ENCODE results near the gene HRAS.

HRAS gene

GRCh38 chr11:495537-495931 lies 39.8 kb downstream of the HRAS start:
- Histone ChIP-seq H3K9ac (ENCODE audit: low read length) (no peak overlapping the region), H3K4me3 (ENCODE audit: low read length) (no peak overlapping the region), H3K27me3 (ENCODE audit: control insufficient read depth, insufficient read depth, low read length) (no peaks in the 10 kb centered on the region), H3K4me1 (ENCODE audit: control insufficient read depth, insufficient read depth, low read length) (no peaks in the 10 kb centered on the region), H3K36me3 (ENCODE audit: control insufficient read depth, insufficient read depth, low read length) (peaks cover 36% of the 10 kb centered on the region), H3K27ac (ENCODE audit: low read depth, low read length) (no peak overlapping the region)

- Histone ChIP-seq H3K36me3 (ENCODE audit: control insufficient read depth, insufficient read depth, low read length) (peaks cover 30% of the 10 kb centered on the region), H3K4me1 (ENCODE audit: control insufficient read depth, insufficient read depth, low read length) (no peaks in the 10 kb centered on the region), H3K27me3 (ENCODE audit: control insufficient read depth, insufficient read depth, low read length) (no peaks in the 10 kb centered on the region), H3K4me3 (ENCODE audit: low read length) (no peak overlapping the region), H3K9ac (ENCODE audit: low read length) (no peak overlapping the region), H3K27ac (ENCODE audit: low read depth, low read length) (no peak overlapping the region)
Observed at GRCh38 chr11:494761-495536, 40.4 kb downstream of the HRAS start.

GRCh38 chr11:492427-493226 lies 42.7 kb downstream of the HRAS start:
- H3K36me3 ChIP-seq (ENCODE audit: control insufficient read depth, insufficient read depth, low read length): peaks cover 14% of the 10 kb centered on the region
- H3K9ac ChIP-seq (ENCODE audit: low read length): no peak overlapping the region
- H3K4me1 ChIP-seq (ENCODE audit: control insufficient read depth, insufficient read depth, low read length): no peaks in the 10 kb centered on the region
- H3K4me3 ChIP-seq (ENCODE audit: low read length): no peak overlapping the region
- no peaks in the 10 kb centered on the region for H3K27me3 ChIP-seq (ENCODE audit: control insufficient read depth, insufficient read depth, low read length)
- no peak overlapping the region for H3K27ac ChIP-seq (ENCODE audit: low read depth, low read length)

GRCh38 chr11:491358-491757 lies 44.0 kb downstream of the HRAS start:
- Histone ChIP-seq H3K9ac (ENCODE audit: low read length) (no peak overlapping the region), H3K36me3 (ENCODE audit: control insufficient read depth, insufficient read depth, low read length) (peaks cover 2% of the 10 kb centered on the region), H3K4me1 (ENCODE audit: control insufficient read depth, insufficient read depth, low read length) (no peaks in the 10 kb centered on the region), H3K27ac (ENCODE audit: low read depth, low read length) (no peak overlapping the region), H3K27me3 (ENCODE audit: control insufficient read depth, insufficient read depth, low read length) (no peaks in the 10 kb centered on the region), H3K4me3 (ENCODE audit: low read length) (no peak overlapping the region)

- no peak overlapping the region for H3K27ac ChIP-seq (ENCODE audit: low read depth, low read length)
- peaks cover 2% of the 10 kb centered on the region for H3K36me3 ChIP-seq (ENCODE audit: control insufficient read depth, insufficient read depth, low read length)
- no peaks in the 10 kb centered on the region for H3K27me3 ChIP-seq (ENCODE audit: control insufficient read depth, insufficient read depth, low read length)
- H3K9ac ChIP-seq (ENCODE audit: low read length): no peak overlapping the region
- H3K4me3 ChIP-seq (ENCODE audit: low read length): no peak overlapping the region
- no peaks in the 10 kb centered on the region for H3K4me1 ChIP-seq (ENCODE audit: control insufficient read depth, insufficient read depth, low read length)
Observed at GRCh38 chr11:490930-491260, 44.5 kb downstream of the HRAS start.

GRCh38 chr11:490186-490929 lies 45.0 kb downstream of the HRAS start:
- H3K9ac ChIP-seq (ENCODE audit: low read length): no peak overlapping the region
- H3K36me3 ChIP-seq (ENCODE audit: control insufficient read depth, insufficient read depth, low read length): no peaks in the 10 kb centered on the region
- no peak overlapping the region for H3K4me3 ChIP-seq (ENCODE audit: low read length)
- no peaks in the 10 kb centered on the region for H3K4me1 ChIP-seq (ENCODE audit: control insufficient read depth, insufficient read depth, low read length)
- H3K27me3 ChIP-seq (ENCODE audit: control insufficient read depth, insufficient read depth, low read length): no peaks in the 10 kb centered on the region
- no peak overlapping the region for H3K27ac ChIP-seq (ENCODE audit: low read depth, low read length)

- no peaks in the 10 kb centered on the region for H3K36me3 ChIP-seq (ENCODE audit: control insufficient read depth, insufficient read depth, low read length)
Observed at GRCh38 chr11:489610-490185, 45.7 kb downstream of the HRAS start.

GRCh38 chr11:488992-489391 lies 46.4 kb downstream of the HRAS start:
- no peak overlapping the region for H3K27ac ChIP-seq (ENCODE audit: low read depth, low read length)
- no peaks in the 10 kb centered on the region for H3K27me3 ChIP-seq (ENCODE audit: control insufficient read depth, insufficient read depth, low read length)
- H3K9ac ChIP-seq (ENCODE audit: low read length): no peak overlapping the region

More at GRCh38 chr11:489610-490185, 45.7 kb downstream of the HRAS start:
- no peak overlapping the region for H3K4me3 ChIP-seq (ENCODE audit: low read length)
- H3K27ac ChIP-seq (ENCODE audit: low read depth, low read length): no peak overlapping the region
- H3K9ac ChIP-seq (ENCODE audit: low read length): no peak overlapping the region
- no peaks in the 10 kb centered on the region for H3K27me3 ChIP-seq (ENCODE audit: control insufficient read depth, insufficient read depth, low read length)
- no peaks in the 10 kb centered on the region for H3K4me1 ChIP-seq (ENCODE audit: control insufficient read depth, insufficient read depth, low read length)

GRCh38 chr11:488579-488978 lies 46.8 kb downstream of the HRAS start:
- no peaks in the 10 kb centered on the region for H3K36me3 ChIP-seq (ENCODE audit: control insufficient read depth, insufficient read depth, low read length)
- no peaks in the 10 kb centered on the region for H3K27me3 ChIP-seq (ENCODE audit: control insufficient read depth, insufficient read depth, low read length)
- H3K4me1 ChIP-seq (ENCODE audit: control insufficient read depth, insufficient read depth, low read length): no peaks in the 10 kb centered on the region
- no peak overlapping the region for H3K4me3 ChIP-seq (ENCODE audit: low read length)
- no peak overlapping the region for H3K9ac ChIP-seq (ENCODE audit: low read length)
- no peak overlapping the region for H3K27ac ChIP-seq (ENCODE audit: low read depth, low read length)

More at GRCh38 chr11:488992-489391, 46.4 kb downstream of the HRAS start:
- no peaks in the 10 kb centered on the region for H3K36me3 ChIP-seq (ENCODE audit: control insufficient read depth, insufficient read depth, low read length)
- no peaks in the 10 kb centered on the region for H3K4me1 ChIP-seq (ENCODE audit: control insufficient read depth, insufficient read depth, low read length)
- H3K4me3 ChIP-seq (ENCODE audit: low read length): no peak overlapping the region

- no peaks in the 10 kb centered on the region for H3K4me1 ChIP-seq (ENCODE audit: control insufficient read depth, insufficient read depth, low read length)
- no peak overlapping the region for H3K4me3 ChIP-seq (ENCODE audit: low read length)
- H3K27ac ChIP-seq (ENCODE audit: low read depth, low read length): no peak overlapping the region
- no peaks in the 10 kb centered on the region for H3K27me3 ChIP-seq (ENCODE audit: control insufficient read depth, insufficient read depth, low read length)
- H3K36me3 ChIP-seq (ENCODE audit: control insufficient read depth, insufficient read depth, low read length): no peaks in the 10 kb centered on the region
- H3K9ac ChIP-seq (ENCODE audit: low read length): no peak overlapping the region
Observed at GRCh38 chr11:488062-488461, 47.3 kb downstream of the HRAS start.

GRCh38 chr11:487571-488021 lies 47.8 kb downstream of the HRAS start:
- Histone ChIP-seq H3K27ac (ENCODE audit: low read depth, low read length) (no peak overlapping the region), H3K4me1 (ENCODE audit: control insufficient read depth, insufficient read depth, low read length) (no peaks in the 10 kb centered on the region), H3K36me3 (ENCODE audit: control insufficient read depth, insufficient read depth, low read length) (no peaks in the 10 kb centered on the region), H3K4me3 (ENCODE audit: low read length) (no peak overlapping the region), H3K27me3 (ENCODE audit: control insufficient read depth, insufficient read depth, low read length) (no peaks in the 10 kb centered on the region), H3K9ac (ENCODE audit: low read length) (no peak overlapping the region)

- Histone ChIP-seq H3K4me1 (ENCODE audit: control insufficient read depth, insufficient read depth, low read length) (no peaks in the 10 kb centered on the region), H3K36me3 (ENCODE audit: control insufficient read depth, insufficient read depth, low read length) (no peaks in the 10 kb centered on the region), H3K9ac (ENCODE audit: low read length) (no peak overlapping the region), H3K4me3 (ENCODE audit: low read length) (no peak overlapping the region), H3K27me3 (ENCODE audit: control insufficient read depth, insufficient read depth, low read length) (no peaks in the 10 kb centered on the region), H3K27ac (ENCODE audit: low read depth, low read length) (no peak overlapping the region)
Observed at GRCh38 chr11:486189-486588, 49.2 kb downstream of the HRAS start.

All from rectal smooth muscle tissue (tissue), 1 donor.